DND-41 (cell line): ENCODE data around the gene RGS3.

ENCODE experiments used
- CTCF ChIP-seq: IDR thresholded peaks from 2 replicates; pipeline ENCODE4 v1.5.1; 2012; ENCODE audit warnings: borderline replicate concordance, low read length, moderate library complexity, mild to moderate bottlenecking; ENCODE audit not compliant: poor library complexity, severe bottlenecking; ENCODE audit errors: extremely low read depth
- EZH2 ChIP-seq: IDR thresholded peaks from 3 replicates; pipeline ENCODE4 v1.6.1; 2012; ENCODE audit warnings: borderline replicate concordance, low read depth, mild to moderate bottlenecking, moderate library complexity, low read length, inconsistent platforms; ENCODE audit not compliant: severe bottlenecking

- TF ChIP-seq EZH2 = no peak
- no peak for TF ChIP-seq CTCF
These were observed 106.0 kb downstream of the RGS3 start for GRCh38 chr9:113569472-113570060.
